LHCN-M2 (cell line): ENCODE data around the gene UBALD2. TPM values are rescaled to one million over a fixed set of nuclear protein-coding genes. Genes with fewer than 3 reads are reported as not detected.
A peak's percentile ranks its signal among the peaks of the same experiment; 100 is the strongest.
"Not testable (repeated sequence)": the region's sequence is repeated elsewhere in the genome, so short reads cannot be mapped to it uniquely, and the experiment has no call there.

Experiments
- DNase-seq: peaks from one replicate; pipeline ENCODE4 v3.0.0-alpha.2; 2012; ENCODE audit warnings: low read depth
- total RNA-seq: library from RNA; depleted of rRNA; stranded (reverse); fragments of >200 nt; gene quantifications from 2 replicates; pipeline ENCODE4 v1.2.3, GENCODE V29; 2014

The UBALD2 gene
- total RNA-seq, 1 experiment from 2014 or later = 8.7 TPM

- peak; percentile 47 for DNase-seq
These were observed 586 bp downstream of the UBALD2 start for GRCh38 chr17:76265624-76266243.

- peak; percentile 39 for DNase-seq
These were observed 1.2 kb downstream of the UBALD2 start for GRCh38 chr17:76266244-76266938.

GRCh38 chr17:76267051-76267576 lies 2.0 kb downstream of the UBALD2 start:
- no peak for DNase-seq

- DNase-seq = not testable (repeated sequence)
These were observed 2.4 kb downstream of the UBALD2 start for GRCh38 chr17:76267581-76268001.

GRCh38 chr17:76268015-76268749 lies 3.0 kb downstream of the UBALD2 start:
- peak; percentile 48 for DNase-seq

- no peak for DNase-seq
These were observed 4.1 kb downstream of the UBALD2 start for GRCh38 chr17:76268991-76269981.

- DNase-seq = no peak
These were observed 5.0 kb downstream of the UBALD2 start for GRCh38 chr17:76270127-76270592.

- DNase-seq = peak; percentile 81
These were observed 5.9 kb downstream of the UBALD2 start for GRCh38 chr17:76270770-76271668.

GRCh38 chr17:76271669-76272540 lies 6.8 kb downstream of the UBALD2 start:
- no peak for DNase-seq

GRCh38 chr17:76272541-76273444 lies 7.6 kb downstream of the UBALD2 start:
- DNase-seq = no peak

GRCh38 chr17:76273445-76274111 lies 8.4 kb downstream of the UBALD2 start:
- DNase-seq = no peak

- no peak for DNase-seq
These were observed 9.2 kb downstream of the UBALD2 start for GRCh38 chr17:76274112-76274956.

GRCh38 chr17:76275382-76276068 lies 10.4 kb downstream of the UBALD2 start:
- no peak for DNase-seq

- DNase-seq = no peak
These were observed 10.9 kb downstream of the UBALD2 start for GRCh38 chr17:76276069-76276431.

- no peak for DNase-seq
These were observed 11.5 kb downstream of the UBALD2 start for GRCh38 chr17:76276461-76277299.
